ENCODE measurements around the gene RPS6KA6. TPM values are rescaled to one million over a fixed set of nuclear protein-coding genes. Genes with fewer than 3 reads are reported as not detected.

Gene RPS6KA6
- total RNA-seq, 1 donor from 2014 or later: 0.54 TPM

GRCh38 chrX:84064164-84064563, 123.8 kb downstream of the RPS6KA6 start:
- intact Hi-C loops (cut with DNase I): no loop called here

GRCh38 chrX:84047339-84047738, 140.7 kb downstream of the RPS6KA6 start:
- DNase-seq (no peak), ATAC-seq (ENCODE audit: poor library complexity) (no peak)
- intact Hi-C loops (cut with DNase I): no loop called here

More at GRCh38 chrX:84064164-84064563, 123.8 kb downstream of the RPS6KA6 start:
- no peak for ATAC-seq (ENCODE audit: poor library complexity)
- DNase-seq: no peak

- intact Hi-C loops (cut with DNase I): no loop called here
- ATAC-seq (ENCODE audit: poor library complexity) (no peak), DNase-seq (no peak)
Observed at GRCh38 chrX:84046403-84046984, 141.5 kb downstream of the RPS6KA6 start.

DNA sequence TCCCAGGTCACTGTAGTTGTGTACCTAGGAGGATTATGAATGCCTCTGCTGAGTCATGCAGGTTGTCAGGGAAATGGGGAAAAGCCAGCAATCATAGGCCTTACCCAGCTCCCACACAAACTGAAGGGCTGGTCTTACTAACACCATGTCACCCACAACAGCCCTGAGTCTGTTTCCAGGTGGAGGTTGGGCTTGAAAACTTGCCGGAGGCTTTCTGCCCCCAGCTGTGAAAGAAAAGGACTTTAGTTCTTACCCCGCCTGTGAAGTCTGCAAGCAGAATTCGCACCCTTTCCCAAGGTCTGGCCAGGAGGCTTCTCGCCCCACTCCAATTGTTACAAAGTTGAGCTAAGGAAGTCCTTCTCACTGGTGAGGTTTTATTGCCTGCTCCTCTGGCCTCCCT, 143.9 kb downstream of the RPS6KA6 start:
- no peak for ATAC-seq (ENCODE audit: poor library complexity)
- DNase-seq: no peak
- intact Hi-C loops (cut with DNase I): no loop called here

Small RNA genes lying within 50 kb of the gene (microRNA-seq; reads per million reads assigned to microRNA genes)
- not detected for gene MIR548I4

Data from Right ventricle myocardium superior (tissue), 1 donor.